ENCODE data around the gene RNF215. TPM values are rescaled to one million over a fixed set of nuclear protein-coding genes. Genes with fewer than 3 reads are reported as not detected.

The RNF215 gene
- total and polyA plus RNA-seq, 2 of the 13 experiments (the other 11 are each of a cell fraction or from before 2014, with no cell fraction given), result 5.3 to 6.1 TPM

DNA sequence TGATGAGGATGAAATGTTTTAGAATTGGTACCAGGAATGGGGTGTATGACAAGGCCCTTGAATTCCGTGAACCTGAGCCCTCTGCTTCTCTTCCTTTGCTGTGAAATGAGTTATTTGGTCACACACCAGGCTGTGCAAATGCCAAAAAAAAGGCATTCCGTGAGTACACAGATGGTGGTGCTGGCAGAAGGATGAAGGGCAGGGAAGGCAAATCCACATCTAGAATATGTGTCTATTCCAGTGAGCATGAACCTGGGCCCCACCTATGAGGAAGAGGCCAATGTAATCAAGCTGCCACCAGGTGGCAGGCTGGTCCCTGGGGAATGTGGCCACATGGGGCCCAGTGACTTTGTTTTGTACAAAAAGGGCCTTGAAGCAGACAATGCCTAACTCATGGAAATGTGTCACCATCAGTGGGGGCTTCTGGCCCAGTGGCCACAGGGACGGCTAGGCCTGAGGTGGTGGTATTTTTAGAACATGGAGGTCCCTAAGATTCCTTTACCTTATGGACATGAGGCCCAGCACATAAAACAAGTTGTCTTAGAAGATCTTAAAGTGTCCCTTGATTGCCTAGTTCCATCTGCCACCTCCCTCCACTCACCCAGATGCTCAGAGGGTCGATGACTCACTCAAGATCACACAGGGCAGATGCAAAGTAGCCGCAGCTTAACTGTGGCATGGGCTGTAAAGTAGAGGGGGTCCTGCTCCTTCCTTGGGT lies 3.9 kb upstream of the RNF215 start (continued):
- TF ChIP-seq ZNF256 (CRISPR knock-in tag; conservative IDR thresholded peaks at IDR 0.05), result no peak
- no peak for TF ChIP-seq ZNF282 (IDR thresholded peaks at IDR 0.05; ENCODE audit: partially characterized antibody)
- no peak for TF ChIP-seq KAT7 (CRISPR knock-in tag; IDR thresholded peaks at IDR 0.05; ENCODE audit: borderline replicate concordance)
- TF ChIP-seq, protein P1, sequence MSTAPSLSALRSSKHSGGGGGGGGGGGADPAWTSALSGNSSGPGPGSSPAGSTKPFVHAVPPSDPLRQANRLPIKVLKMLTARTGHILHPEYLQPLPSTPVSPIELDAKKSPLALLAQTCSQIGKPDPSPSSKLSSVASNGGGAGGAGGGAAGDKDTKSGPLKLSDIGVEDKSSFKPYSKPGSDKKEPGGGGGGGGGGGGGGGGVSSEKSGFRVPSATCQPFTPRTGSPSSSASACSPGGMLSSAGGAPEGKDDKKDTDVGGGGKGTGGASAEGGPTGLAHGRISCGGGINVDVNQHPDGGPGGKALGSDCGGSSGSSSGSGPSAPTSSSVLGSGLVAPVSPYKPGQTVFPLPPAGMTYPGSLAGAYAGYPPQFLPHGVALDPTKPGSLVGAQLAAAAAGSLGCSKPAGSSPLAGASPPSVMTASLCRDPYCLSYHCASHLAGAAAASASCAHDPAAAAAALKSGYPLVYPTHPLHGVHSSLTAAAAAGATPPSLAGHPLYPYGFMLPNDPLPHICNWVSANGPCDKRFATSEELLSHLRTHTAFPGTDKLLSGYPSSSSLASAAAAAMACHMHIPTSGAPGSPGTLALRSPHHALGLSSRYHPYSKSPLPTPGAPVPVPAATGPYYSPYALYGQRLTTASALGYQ (CRISPR knock-in tag; IDR thresholded peaks at IDR 0.05), result no peak
- TF ChIP-seq ZMYM3 (CRISPR knock-in tag; IDR thresholded peaks at IDR 0.05), result peak; percentile 27; the same call in 1 of the 2 replicates
- TF ChIP-seq ZNF616 (CRISPR knock-in tag; IDR thresholded peaks at IDR 0.05; ENCODE audit: low read depth), result no peak
- no peak for TF ChIP-seq SKIL (CRISPR knock-in tag; IDR thresholded peaks at IDR 0.05; ENCODE audit: borderline replicate concordance)
- TF ChIP-seq FOSL2 (CRISPR knock-in tag; IDR thresholded peaks at IDR 0.05), result peak; percentile 83
- TF ChIP-seq TFDP1 (CRISPR knock-in tag; IDR thresholded peaks at IDR 0.05; ENCODE audit: borderline replicate concordance), result 0 out of 2 replicates have a peak, but pooled peaks have one; percentile 21
- TF ChIP-seq, protein P2, sequence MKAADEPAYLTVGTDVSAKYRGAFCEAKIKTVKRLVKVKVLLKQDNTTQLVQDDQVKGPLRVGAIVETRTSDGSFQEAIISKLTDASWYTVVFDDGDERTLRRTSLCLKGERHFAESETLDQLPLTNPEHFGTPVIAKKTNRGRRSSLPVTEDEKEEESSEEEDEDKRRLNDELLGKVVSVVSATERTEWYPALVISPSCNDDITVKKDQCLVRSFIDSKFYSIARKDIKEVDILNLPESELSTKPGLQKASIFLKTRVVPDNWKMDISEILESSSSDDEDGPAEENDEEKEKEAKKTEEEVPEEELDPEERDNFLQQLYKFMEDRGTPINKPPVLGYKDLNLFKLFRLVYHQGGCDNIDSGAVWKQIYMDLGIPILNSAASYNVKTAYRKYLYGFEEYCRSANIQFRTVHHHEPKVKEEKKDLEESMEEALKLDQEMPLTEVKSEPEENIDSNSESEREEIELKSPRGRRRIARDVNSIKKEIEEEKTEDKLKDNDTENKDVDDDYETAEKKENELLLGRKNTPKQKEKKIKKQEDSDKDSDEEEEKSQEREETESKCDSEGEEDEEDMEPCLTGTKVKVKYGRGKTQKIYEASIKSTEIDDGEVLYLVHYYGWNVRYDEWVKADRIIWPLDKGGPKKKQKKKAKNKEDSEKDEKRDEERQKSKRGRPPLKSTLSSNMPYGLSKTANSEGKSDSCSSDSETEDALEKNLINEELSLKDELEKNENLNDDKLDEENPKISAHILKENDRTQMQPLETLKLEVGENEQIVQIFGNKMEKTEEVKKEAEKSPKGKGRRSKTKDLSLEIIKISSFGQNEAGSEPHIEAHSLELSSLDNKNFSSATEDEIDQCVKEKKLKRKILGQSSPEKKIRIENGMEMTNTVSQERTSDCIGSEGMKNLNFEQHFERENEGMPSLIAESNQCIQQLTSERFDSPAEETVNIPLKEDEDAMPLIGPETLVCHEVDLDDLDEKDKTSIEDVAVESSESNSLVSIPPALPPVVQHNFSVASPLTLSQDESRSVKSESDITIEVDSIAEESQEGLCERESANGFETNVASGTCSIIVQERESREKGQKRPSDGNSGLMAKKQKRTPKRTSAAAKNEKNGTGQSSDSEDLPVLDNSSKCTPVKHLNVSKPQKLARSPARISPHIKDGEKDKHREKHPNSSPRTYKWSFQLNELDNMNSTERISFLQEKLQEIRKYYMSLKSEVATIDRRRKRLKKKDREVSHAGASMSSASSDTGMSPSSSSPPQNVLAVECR (CRISPR knock-in tag; IDR thresholded peaks at IDR 0.05; ENCODE audit: borderline replicate concordance), result no peak; the same call in 1 of the 2 replicates
- peak; percentile 49 for TF ChIP-seq THAP11 (CRISPR knock-in tag; IDR thresholded peaks at IDR 0.05)
- no peak for TF ChIP-seq CEBPZ (IDR thresholded peaks at IDR 0.05; ENCODE audit: low read length)
- TF ChIP-seq, protein P3, sequence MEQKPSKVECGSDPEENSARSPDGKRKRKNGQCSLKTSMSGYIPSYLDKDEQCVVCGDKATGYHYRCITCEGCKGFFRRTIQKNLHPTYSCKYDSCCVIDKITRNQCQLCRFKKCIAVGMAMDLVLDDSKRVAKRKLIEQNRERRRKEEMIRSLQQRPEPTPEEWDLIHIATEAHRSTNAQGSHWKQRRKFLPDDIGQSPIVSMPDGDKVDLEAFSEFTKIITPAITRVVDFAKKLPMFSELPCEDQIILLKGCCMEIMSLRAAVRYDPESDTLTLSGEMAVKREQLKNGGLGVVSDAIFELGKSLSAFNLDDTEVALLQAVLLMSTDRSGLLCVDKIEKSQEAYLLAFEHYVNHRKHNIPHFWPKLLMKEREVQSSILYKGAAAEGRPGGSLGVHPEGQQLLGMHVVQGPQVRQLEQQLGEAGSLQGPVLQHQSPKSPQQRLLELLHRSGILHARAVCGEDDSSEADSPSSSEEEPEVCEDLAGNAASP (CRISPR knock-in tag; IDR thresholded peaks at IDR 0.05; ENCODE audit: borderline replicate concordance), result 0 out of 2 replicates have a peak, but pooled peaks have one; percentile 48
